Sigmoid colon (tissue), 4 donors: ENCODE results near the gene EFL1.

Experiments used
- CTCF ChIP-seq, 4 experiments: fragments of 450-650 bp in 3 of 4; fragments of 200-600 bp in 1 of 4; IDR thresholded peaks; one replicate each; pipeline ENCODE4 v1.5.1; 2016 to 2019; ENCODE audit warnings: antibody characterized with exemption in 4 of 4, mild to moderate bottlenecking in 3 of 4, moderate library complexity in 2 of 4
- EP300 ChIP-seq, 4 donors: sonication (generic); formaldehyde crosslinking; IDR thresholded peaks; one replicate each; pipeline ENCODE4 v1.6.1; 2017; ENCODE audit warnings: antibody characterized with exemption in 4 of 4
- POLR2A ChIP-seq, 2 donors: fragments of 450-650 bp; IDR thresholded peaks; one replicate each; pipeline ENCODE4 v1.6.1; 2016; ENCODE audit warnings: antibody characterized with exemption in 2 of 2, mild to moderate bottlenecking in 2 of 2, moderate library complexity in 2 of 2
- POLR2AphosphoS5 ChIP-seq, 4 donors: sonication (generic); formaldehyde crosslinking; IDR thresholded peaks; one replicate each; pipeline ENCODE4 v1.6.1; 2017; ENCODE audit warnings: antibody characterized with exemption in 4 of 4

GRCh38 chr15:82263350-82263749 is 816 bp upstream of the EFL1 start:
- TF ChIP-seq POLR2A (IDR thresholded peaks at IDR 0.05) (no peak), CTCF (IDR thresholded peaks at IDR 0.05) (no peak), POLR2AphosphoS5 (IDR thresholded peaks at IDR 0.05) (no peak), EP300 (IDR thresholded peaks at IDR 0.05) (no peak)
